Suprapubic skin (tissue), 4 donors: ENCODE data around the gene RCC2. TPM values are rescaled to one million over a fixed set of nuclear protein-coding genes. Genes with fewer than 3 reads are reported as not detected.

Experiments
- total RNA-seq, 4 donors: library from RNA; depleted of rRNA; stranded (reverse); fragments of >200 nt; gene quantifications; one replicate each; pipeline ENCODE4 v1.1.0, GENCODE V29; 2016

RCC2 gene
- total RNA-seq, 4 donors from 2014 or later, result 68.7 to 86.3 (median 74.5) TPM

Other genes starting within 250 kb of the RCC2 start
- gene PADI1, start 234.5 kb downstream of the RCC2 start, total RNA-seq, result 10 to 100 TPM in 1 of 4 donors, 1 to 10 TPM in 3; 4.0 to 57.3 (median 9.1) TPM
- 10 to 100 TPM in 1 of 4 donors, 1 to 10 TPM in 2, not detected in 1; 2.4 to 11.2 (median 2.7) TPM for gene PADI3, start 190.6 kb downstream of the RCC2 start, total RNA-seq
- under 1 TPM in 3 of 4 donors, not detected in 1; 0.57 to 0.81 (median 0.73) TPM for gene PADI4, start 131.5 kb downstream of the RCC2 start, total RNA-seq
- not detected for gene PADI6, start 67.5 kb downstream of the RCC2 start, total RNA-seq
- gene ARHGEF10L, start 100.0 kb upstream of the RCC2 start, total RNA-seq, result 100 to 1,000 TPM in 1 of 4 donors, 10 to 100 TPM in 3; 65.0 to 136 (median 94.1) TPM